HG03520 (cell line): ENCODE results near the gene UQCR10.

Source experiments
- ATAC-seq: cut with Tn5 transposase; IDR thresholded peaks from one replicate; pipeline ENCODE4 v1.9.1; 2021; ENCODE audit warnings: mild to moderate bottlenecking, moderate library complexity; ENCODE audit not compliant: unreplicated experiment

UQCR10 gene

DNA sequence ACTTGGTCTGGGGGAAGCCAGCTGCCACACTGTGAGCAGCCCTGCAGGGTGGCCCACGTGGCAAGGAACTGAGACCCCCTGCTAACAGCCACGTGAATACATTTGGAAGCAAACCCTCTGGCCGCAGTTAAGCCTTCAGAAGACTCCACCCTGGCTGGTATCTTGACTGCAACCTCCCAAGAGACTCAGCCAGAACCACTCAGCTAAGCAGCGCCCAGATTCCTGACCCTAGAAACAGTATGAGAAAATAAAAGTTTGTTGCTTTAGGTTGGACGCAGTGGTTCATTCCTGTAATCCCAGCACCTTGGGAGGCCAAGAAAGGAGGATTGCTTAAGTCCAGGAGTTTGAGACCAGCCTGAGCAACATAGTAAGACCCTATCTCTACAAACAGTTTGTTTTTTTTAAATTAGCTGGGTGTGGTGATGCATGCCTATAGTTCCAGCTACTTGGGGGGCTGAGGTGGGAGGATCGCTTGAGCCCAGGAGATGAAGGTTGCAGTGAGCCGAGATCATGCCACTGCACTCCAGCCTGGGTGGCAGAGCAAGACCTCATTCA lies 9.0 kb upstream of the UQCR10 start:
- no peak for ATAC-seq

DNA sequence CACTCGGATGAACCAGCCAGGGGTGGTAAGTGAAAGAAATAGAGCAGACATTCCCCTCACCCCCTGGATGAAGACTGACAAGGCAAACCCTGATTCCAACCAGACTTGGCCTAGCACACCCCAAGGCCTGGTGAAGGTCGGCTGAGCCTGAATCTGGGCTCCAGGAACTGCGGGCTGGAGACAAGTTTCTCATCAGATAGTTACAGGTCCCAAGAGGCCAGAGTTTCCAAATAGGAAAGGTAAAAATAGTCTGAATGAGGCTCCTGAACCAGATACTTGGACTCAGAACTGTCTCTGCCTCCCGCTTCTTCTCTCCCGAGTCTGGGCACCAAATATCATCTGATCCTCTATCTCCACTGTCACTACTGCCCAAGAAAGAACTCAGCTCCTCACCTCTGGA lies 8.2 kb upstream of the UQCR10 start:
- no peak for ATAC-seq

DNA sequence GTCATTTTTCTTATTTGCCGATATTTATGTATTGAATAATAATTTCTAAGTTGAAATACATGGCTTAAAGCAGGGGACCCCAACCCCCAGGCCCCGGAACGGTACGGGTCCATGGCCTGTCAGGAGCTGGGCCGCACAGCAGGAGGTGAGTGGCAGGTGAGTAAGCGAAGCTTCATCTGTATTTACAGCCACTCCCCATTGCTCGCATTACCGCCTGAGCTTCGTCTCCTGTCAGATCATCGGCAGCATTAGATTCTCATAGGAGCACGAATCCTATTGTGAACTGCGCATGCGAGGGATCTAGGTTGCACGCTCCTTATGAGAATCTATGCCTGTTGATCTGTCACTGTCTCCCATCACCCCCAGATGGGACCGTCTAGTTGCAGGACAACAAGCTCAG lies 4.9 kb upstream of the UQCR10 start:
- no peak for ATAC-seq

DNA sequence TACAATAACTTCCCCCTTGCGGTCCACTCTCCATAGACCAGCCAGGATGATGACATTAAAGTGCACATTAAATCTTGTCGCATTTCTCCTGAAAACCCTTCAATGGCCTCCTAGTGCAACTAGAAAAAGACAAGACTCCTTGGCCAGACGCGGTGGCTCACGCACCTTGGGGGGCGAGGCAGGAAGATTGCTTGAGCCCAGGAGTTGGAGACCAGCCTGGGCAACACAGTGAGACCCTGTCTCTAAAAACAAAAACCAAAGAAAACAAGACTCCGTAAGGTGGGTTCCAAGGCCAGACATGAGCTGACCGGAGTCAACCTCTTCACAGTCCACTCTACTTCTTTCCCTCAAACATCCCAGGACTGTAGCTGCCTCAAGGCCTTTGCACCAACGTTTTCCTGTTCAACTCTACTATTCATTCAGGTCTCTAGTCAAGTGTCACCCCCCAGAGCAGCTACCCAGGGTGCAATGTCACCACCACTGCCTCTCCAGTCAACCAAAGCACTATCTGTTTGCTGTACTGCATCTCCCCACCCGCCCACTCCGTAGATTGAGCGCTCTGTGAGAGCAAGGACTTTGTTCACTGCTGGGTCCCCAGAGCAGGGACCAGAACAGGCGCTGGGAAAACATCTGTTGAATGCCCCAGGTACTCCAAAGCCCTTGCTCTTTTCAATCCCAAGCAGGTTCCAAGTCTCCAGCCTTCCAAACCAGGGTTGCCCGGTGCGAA lies 1.1 kb upstream of the UQCR10 start:
- ATAC-seq, result peak; percentile 3

DNA sequence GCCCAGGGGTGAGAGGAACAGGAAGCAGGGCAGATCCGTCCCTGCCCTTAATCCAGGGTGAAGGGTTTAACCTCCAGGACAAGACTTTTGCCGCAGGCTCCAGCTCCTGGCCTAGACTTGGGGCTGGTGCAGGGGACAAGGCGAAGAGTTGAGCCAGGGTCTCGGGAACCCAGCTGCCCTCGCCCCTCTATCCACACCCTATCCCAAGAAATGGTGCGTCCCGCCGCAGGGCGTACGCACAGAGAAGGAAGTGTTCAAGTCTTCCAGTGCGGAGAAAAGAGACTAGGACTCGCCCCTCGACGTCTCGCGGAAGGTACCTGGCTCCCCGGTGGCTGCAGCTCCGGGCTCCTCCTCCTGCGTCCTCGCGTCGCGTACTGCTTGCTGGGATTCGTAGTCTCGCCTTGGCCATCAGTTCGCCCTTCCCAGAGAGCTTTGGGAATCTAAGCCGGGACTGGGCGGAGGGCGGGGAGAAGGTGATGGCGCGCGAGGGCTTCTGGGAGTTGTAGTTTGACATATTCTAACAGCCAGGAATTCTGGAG lies 468 bp upstream of the UQCR10 start, which contains the start of gene ZMAT5:
ZMAT5 (minus strand) TSS at position 376 of the 539 bp plus-strand sequence. CDS start 18,463 bp downstream, outside the sequence.
- peak; percentile 87 for ATAC-seq

DNA sequence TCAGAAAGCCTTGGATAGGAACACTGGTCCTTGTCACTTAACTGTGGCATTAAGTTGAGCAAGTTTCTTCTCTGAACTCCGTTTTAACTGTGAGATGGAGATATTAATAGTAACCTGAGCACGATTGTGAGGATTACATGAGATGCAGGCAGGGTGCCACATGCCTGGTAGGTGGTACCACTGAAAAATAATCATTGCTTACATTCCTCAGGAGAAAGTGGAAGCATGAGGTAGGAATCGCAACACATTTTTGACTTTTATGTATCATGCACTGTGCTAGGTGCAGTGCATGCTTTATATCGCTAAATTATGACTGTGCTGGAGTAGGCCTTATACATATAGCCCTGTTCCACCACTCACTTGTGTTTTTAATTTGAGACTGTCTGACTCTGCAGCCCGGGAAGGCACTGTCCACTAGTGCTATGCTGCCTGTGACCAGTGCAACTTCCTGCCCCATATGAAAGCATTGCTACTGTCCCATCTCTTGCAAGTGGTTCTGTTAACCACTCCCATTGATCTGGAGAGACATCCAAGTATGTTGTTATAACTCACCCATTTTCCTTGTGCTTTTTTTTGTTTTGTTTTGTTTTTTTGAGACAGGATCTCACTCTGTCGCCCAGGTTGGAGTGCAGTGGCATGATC lies 1.0 kb downstream of the UQCR10 start:
- no peak for ATAC-seq

DNA sequence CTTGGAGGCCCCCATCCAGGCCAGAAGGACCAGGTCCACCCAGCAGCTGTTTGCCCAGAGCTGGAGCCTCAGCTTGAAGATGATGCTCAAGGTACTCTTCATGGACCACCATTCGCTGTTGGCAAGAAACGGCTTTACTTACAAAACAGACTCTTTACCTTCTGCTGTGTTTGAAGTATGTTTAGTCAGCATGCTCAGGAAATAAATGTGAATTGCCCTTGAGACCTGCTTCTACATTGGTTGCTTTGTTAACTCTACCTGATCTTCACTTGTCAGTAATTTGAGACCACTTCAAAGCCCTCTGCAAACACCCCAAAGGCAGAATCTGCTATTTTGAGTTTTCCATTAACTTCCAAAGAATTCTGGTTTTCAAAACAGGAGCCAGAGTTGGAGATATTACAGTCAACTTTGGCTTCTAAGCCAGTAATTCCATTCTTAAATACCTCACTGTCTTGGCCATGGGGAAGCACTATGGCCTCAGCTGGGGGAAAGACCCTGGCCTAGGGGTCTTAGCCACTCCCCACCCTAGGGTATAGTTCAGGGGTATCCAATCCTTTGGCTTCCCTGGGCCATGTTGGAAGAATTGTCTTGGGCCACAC lies 2.7 kb downstream of the UQCR10 start:
- ATAC-seq, result no peak

DNA sequence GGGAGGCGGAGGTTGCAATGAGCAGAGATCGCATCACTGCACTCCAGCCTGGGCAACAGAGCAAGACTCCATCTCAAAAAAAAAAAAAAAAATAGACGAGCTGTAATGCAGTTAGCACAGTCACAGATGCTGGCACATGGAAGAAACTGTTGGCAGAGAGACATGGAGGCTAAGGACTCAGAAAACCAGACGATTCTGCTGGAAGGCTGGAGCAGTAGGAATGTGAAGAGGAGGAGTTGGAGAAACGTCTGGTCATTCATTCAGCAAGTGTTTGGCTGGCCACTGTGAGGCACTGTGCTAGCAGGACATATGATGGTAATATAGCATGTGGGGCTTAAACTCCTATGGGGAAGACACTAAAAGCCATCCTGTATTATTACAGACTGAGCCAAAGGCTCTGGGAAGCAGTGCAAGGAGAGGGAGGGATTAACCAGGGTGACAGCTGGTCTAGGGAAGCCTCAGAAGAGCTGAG lies 5.0 kb downstream of the UQCR10 start:
- no peak for ATAC-seq

DNA sequence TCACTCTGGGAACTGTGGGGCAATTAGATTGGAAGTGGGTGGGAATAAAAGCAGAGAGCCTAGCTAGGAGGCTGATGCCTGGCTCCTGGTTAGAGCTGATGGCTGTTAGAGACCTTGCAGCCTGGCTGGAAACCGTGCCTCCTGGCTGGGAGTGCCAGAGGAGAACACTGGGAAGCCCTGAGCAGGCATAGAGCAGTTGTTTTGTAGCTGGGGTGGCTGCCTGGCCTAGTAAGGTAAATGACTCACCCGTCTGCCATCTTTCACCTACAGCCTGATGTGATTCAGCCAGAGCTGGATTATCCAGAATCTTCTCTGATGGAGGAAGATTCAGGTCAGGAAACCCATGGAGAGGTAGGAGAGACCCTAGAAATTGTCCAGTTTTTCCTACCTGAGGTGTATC lies 6.1 kb downstream of the UQCR10 start:
- no peak for ATAC-seq

DNA sequence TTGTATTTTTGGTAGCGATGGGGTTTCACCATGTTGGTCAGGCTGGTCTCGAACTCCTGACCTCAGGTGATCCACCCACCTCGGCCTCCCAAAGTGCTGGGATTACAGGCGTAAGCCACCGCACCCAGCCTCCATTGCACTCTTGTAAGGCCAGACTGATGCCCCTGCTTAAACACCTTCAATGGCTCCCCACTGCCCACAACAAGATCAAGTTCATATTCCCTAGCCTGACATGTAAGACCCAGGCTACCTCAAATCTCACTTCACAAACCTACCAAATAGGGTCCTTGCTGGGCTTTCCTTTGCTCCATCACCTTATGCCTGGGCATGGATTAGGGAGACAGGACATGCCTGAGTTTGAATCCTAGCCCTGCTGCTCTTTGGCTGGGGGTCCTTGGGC lies 13.1 kb downstream of the UQCR10 start:
- no peak for ATAC-seq

DNA sequence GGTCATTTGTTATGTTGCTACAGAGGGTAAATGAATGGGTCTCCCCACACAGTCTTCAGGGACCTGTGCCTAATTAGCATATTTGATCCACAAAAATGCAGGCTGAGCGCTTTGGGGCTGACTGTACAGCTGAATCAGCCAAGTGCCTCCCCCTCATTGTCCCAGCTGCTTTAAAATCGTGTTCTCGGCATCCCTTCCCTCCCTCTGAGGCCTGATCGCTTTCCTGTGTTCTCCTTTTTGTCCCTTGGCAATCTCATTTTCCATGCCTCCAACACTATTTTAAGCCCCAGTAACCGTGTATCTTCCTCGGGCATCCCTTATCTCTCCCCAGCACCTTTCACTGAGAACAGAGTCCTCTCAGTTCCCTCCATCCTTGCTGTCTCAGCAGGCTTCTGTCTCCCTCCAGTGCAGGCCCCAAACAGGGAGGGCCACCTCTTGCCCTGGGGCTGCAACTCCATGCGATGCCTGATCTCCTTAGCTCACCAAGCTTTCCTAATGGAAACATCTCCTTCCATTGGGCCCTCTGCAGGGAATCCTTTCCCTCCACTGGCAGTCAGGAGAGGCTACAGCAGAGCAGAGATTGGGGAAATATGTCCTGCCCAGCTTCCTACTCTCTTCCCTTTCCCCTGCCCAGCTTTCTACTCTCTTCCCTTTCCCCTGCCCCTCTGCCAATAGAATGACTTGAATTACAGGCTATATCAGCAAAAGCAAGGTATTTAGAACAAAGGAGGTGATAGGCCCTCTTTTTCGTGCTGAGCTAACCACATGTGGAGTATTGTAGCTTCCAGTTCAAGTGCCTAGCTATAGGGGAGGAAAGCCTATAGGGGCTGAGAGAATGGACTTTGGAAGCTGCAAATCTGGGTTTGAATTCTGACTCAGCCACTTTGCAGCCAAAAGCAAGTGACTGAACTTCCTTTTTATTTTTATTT lies 13.8 kb downstream of the UQCR10 start:
- no peak for ATAC-seq

DNA sequence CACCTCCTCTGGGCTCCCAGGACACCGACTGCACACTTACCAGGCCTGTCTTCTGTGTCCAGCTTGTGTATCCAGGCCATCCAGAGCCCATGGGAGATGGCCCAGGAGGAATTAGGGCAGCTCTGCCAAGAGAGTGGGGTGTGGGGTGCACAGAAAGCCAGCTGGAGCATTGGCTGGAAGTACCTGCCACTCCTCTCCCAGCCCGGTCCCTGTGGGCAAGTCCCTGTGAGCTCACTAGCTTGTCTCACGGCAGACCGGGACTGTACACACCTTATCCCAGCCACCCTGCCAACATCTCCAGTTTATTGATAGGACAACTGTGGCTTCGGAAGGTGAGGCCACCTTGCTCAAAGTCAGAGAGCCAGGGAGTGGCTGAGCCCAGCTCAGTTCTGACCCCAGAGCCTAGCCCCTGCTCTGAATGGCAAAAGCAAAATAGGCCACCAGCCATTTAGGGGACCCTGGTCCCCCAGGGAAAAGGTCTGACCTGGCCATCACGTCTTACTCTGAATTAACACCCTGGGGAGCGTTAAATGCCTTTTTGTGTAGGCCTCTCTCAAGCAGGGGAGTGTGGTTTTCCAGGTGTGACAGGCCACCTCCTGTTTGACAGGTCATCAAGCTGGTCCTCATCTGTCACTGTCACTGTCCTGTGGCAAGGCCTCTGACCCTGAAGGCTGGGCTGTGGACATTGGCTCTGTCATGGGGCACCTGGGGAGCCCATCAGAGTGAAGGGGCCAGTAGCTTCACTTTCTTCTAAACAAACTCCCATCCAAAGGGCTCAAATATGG lies 15.1 kb downstream of the UQCR10 start:
- ATAC-seq, result no peak

DNA sequence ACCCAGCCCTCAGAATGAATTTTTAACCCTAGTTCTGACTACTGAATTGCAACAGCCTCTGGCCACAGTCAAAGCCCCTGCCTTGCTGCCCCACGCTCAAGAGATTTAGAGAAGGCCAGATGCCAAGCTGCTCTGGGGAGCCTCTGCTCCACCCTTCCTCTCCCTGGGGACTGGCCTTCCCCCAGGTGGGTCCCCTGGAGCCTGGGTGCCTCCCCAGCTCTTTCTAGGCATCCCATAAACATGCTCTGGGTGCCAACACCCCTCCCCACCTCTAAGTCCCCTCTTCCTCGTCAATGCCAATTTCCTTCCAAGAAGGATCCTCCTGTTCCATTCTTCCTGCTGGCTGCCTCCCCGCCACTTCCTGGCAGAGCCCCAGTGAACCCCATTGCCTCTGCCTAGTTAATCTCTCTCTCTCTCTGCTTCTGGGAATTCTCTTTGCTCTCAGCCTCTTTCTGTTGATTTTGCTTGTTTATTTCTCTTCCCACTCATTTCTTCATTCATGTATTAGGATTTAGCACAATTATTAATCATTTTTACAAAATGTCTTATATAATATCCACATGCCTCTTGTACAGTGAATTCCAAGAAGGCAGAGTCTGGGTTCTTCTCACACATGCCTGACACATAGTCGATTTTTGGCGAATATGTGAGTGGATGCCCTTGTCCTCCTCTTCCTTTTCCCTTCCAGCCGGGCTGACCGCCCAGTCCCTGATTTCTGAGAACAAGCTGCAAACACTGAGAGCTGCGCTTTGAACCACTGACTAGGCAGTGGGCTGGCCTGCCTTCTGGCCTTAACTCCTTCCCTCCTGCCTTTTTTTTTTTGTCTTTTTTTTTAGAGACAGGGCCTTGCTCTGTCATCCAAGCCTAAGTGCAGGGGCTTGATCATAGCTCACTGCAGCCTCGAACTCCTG lies 17.5 kb downstream of the UQCR10 start:
- no peak for ATAC-seq

DNA sequence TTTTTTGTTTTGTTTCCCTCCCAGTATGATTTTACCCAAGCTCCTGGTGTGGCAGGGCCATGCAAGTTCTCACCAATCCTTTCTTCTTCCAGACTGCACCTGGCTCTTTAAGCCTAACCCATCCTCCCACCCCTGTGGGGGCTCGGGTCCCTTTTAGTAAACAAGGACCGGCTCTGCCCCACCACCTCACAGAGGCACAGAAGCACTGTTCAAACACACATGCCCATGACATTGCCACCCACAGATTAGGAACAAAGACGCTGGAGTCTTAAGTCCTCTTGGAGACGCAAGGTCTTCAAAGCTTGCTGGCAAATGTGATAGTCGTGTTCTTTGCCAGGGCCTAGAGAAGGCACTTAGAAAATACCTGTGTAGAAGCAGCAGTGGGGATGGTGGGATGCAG lies 18.9 kb downstream of the UQCR10 start:
- no peak for ATAC-seq

DNA sequence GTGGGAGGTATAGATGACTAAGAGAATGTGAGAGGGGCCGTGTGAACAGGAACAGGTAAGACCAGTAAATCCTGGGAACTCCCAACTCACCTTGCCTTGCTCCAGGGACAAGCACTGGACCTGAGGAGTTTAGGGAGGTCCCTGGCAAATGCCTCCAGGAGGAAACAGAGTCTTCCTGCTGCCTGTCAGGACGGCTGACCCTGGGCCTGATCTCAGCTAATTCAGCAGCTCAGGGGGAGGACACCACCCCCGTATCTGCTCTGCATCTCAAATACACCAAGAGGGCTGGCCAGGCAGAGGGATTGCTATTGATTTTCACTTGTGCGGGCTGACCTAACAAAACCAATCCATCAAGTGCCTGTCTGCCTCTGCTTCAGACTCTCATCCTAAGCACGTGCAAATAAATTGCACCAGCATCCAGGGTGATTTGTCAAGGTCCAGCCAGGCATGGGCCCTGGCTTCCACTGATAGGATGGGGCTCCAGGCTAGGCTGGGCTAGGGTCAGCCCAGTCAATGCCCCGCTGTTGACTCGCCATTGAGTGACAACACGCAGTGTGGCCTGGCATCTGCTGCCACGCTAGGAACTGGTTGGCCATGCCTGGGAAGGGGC lies 20.3 kb downstream of the UQCR10 start:
- ATAC-seq, result no peak

DNA sequence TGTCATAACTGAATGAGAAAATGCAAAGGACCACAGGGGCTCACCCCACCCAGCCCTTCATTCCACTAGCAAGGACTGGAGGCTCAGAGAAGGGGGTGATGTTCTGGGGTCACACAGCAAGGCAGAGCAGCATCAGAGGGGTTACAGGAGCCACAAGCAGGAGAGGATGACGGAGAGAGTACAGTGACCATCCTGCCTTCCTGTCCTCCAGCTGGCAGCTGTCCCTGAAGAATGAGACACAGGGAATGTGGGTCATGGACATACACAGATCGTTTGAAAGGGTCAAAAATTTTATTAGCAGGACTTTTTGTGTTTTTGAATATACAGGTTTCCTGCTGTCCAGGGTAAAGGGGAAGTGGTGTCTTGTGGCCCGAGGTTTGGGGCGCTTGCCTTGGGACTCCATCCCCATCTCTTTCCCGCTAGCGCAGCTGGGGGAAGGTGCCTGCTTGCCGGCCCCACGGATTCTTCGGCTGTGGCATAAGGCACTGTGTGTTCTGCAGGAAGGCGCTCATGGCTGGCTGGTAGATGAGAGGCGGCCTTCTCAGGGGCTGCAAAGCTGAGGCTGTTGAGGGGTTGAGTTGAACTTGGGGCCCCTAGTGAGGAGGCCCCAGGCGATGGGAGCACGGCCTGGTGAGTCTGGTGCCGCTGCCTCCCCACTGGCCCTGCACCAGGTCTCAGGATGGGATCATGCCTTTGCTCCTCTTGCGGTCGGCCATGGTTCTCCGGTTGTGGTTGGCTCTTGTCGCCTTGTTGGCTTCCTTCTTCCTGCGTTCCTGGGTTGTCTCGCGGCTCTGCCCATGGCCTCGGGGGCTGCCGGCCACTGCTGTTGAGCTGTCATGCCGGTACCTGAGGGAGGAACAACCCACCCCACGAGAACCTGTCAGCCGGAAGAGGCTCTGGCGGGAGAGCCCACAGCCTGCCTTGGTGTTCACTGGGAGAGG lies 21.4 kb downstream of the UQCR10 start:
- ATAC-seq, result no peak

DNA sequence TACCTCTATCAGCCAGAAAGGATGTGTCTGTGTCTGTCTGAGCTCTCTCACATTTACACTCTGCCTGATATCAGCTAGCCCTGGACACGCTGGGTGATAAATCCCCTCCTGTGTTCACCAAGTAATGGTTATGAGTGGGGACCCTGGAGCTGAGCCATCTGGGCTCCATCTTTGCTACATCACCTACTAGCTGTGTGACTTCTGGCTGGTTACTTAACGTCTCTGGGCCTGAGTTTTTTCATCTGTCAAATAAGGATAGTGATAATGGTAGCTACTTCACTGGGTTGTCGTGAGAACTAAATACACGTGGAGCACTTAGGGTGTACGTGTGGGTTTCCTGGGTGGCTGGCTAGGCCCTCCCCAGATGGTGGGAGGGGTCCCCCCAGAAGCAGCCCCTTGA lies 22.9 kb downstream of the UQCR10 start:
- ATAC-seq, result no peak
